ENCODE measurements around the gene ZFP1.
"Not testable (repeated sequence)": the region's sequence is repeated elsewhere in the genome, so short reads cannot be mapped to it uniquely, and the experiment has no call there.

ZFP1 gene

GRCh38 chr16:75205438-75205837 is 57.1 kb downstream of the ZFP1 start:
- FAIRE-seq = not testable (repeated sequence)

- FAIRE-seq = not testable (repeated sequence)
Observed at GRCh38 chr16:75205961-75206748, 57.8 kb downstream of the ZFP1 start.

- no peak for FAIRE-seq
Observed at GRCh38 chr16:75206749-75207451, 58.6 kb downstream of the ZFP1 start, which contains the start of gene CTRB2. CTRB2 (minus strand) TSS chr16:75207161; CDS start chr16:75207141, 20 bp downstream.

- no peak for FAIRE-seq
Observed at GRCh38 chr16:75207831-75208230, 59.5 kb downstream of the ZFP1 start.

- no peak for FAIRE-seq
Observed at GRCh38 chr16:75208242-75208825, 60.0 kb downstream of the ZFP1 start.

- no peak for FAIRE-seq
Observed at GRCh38 chr16:75208861-75209505, 60.7 kb downstream of the ZFP1 start.

- not testable (repeated sequence) for FAIRE-seq
Observed at GRCh38 chr16:75209514-75209913, 61.2 kb downstream of the ZFP1 start.

GRCh38 chr16:75209944-75210343 is 61.6 kb downstream of the ZFP1 start:
- FAIRE-seq = no peak

GRCh38 chr16:75211286-75211685 is 63.0 kb downstream of the ZFP1 start:
- FAIRE-seq = not testable (repeated sequence)

- no peak for FAIRE-seq
Observed at GRCh38 chr16:75216127-75216526, 67.8 kb downstream of the ZFP1 start.

GRCh38 chr16:75216576-75216975 is 68.3 kb downstream of the ZFP1 start:
- FAIRE-seq = no peak

GRCh38 chr16:75217389-75217851 is 69.1 kb downstream of the ZFP1 start:
- FAIRE-seq = no peak

- FAIRE-seq = no peak
Observed at GRCh38 chr16:75218256-75219076, 70.1 kb downstream of the ZFP1 start, which contains the start of gene CTRB1. CTRB1 (plus strand) TSS chr16:75218988; CDS start chr16:75219008, 20 bp downstream.

GRCh38 chr16:75219088-75219487 is 70.8 kb downstream of the ZFP1 start:
- no peak for FAIRE-seq

- no peak for FAIRE-seq
Observed at GRCh38 chr16:75219838-75220237, 71.5 kb downstream of the ZFP1 start.

All from TTC549 (cell line).